GM18526 (cell line): ENCODE measurements around the gene ATRNL1.

ENCODE experiments used
- POLR2A ChIP-seq: IDR thresholded peaks from 3 replicates; pipeline ENCODE4 v1.6.1; 2011; ENCODE audit not compliant: insufficient read length; ENCODE audit errors: extremely low read depth

Gene ATRNL1

GRCh38 chr10:115295213-115295805 is 202.1 kb downstream of the ATRNL1 start:
- no peak for TF ChIP-seq POLR2A

- no peak for TF ChIP-seq POLR2A
These were observed 206.9 kb downstream of the ATRNL1 start for GRCh38 chr10:115300080-115300479.

GRCh38 chr10:115321360-115321759 is 228.2 kb downstream of the ATRNL1 start:
- TF ChIP-seq POLR2A: no peak

- no peak for TF ChIP-seq POLR2A
These were observed 235.2 kb downstream of the ATRNL1 start for GRCh38 chr10:115328331-115328730.

GRCh38 chr10:115335366-115335765 is 242.2 kb downstream of the ATRNL1 start:
- TF ChIP-seq POLR2A: no peak

- no peak for TF ChIP-seq POLR2A
These were observed 262.1 kb downstream of the ATRNL1 start for GRCh38 chr10:115355162-115355760.

- no peak for TF ChIP-seq POLR2A
These were observed 285.9 kb downstream of the ATRNL1 start for GRCh38 chr10:115379064-115379463.

GRCh38 chr10:115384665-115385064 is 291.5 kb downstream of the ATRNL1 start:
- no peak for TF ChIP-seq POLR2A

- no peak for TF ChIP-seq POLR2A
These were observed 297.4 kb downstream of the ATRNL1 start for GRCh38 chr10:115390607-115391006.

- no peak for TF ChIP-seq POLR2A
These were observed 304.9 kb downstream of the ATRNL1 start for GRCh38 chr10:115398026-115398425.

- TF ChIP-seq POLR2A: no peak
These were observed 309.5 kb downstream of the ATRNL1 start for GRCh38 chr10:115402699-115403098.

GRCh38 chr10:115409347-115409746 is 316.2 kb downstream of the ATRNL1 start:
- no peak for TF ChIP-seq POLR2A

- TF ChIP-seq POLR2A: no peak
These were observed 324.6 kb downstream of the ATRNL1 start for GRCh38 chr10:115417585-115418265.

- no peak for TF ChIP-seq POLR2A
These were observed 329.5 kb downstream of the ATRNL1 start for GRCh38 chr10:115422624-115423023.

- TF ChIP-seq POLR2A: no peak
These were observed 334.4 kb downstream of the ATRNL1 start for GRCh38 chr10:115427611-115428010.

GRCh38 chr10:115432188-115432819 is 339.1 kb downstream of the ATRNL1 start:
- TF ChIP-seq POLR2A: no peak
